GM12801 (cell line): ENCODE measurements around the gene MAX.

Source experiments
- CTCF ChIP-seq: IDR thresholded peaks from one replicate; pipeline ENCODE4 v1.5.1; 2011; ENCODE audit warnings: control low read depth; ENCODE audit not compliant: insufficient read length; ENCODE audit errors: extremely low read depth

MAX gene

GRCh38 chr14:65102441-65103149 lies at the start of gene MAX:
MAX (minus strand) TSS chr14:65102517; CDS start chr14:65102339, 178 bp downstream.
- no peak for TF ChIP-seq CTCF

- TF ChIP-seq CTCF, result no peak
Observed at GRCh38 chr14:65151609-65151956, 49.3 kb upstream of the MAX start.

GRCh38 chr14:65150898-65151608 lies 48.7 kb upstream of the MAX start:
- TF ChIP-seq CTCF, result no peak

- no peak for TF ChIP-seq CTCF
Observed at GRCh38 chr14:65149116-65149515, 46.8 kb upstream of the MAX start.

- TF ChIP-seq CTCF, result no peak
Observed at GRCh38 chr14:65144170-65144569, 41.9 kb upstream of the MAX start.

GRCh38 chr14:65142914-65143625 lies 40.8 kb upstream of the MAX start:
- TF ChIP-seq CTCF, result no peak

GRCh38 chr14:65142429-65142828 lies 40.1 kb upstream of the MAX start:
- no peak for TF ChIP-seq CTCF
